Glomerular endothelial cell (primary cell): ENCODE data around the gene SLC12A4. TPM values are rescaled to one million over a fixed set of nuclear protein-coding genes. Genes with fewer than 3 reads are reported as not detected.
"Not testable (repeated sequence)": the region's sequence is repeated elsewhere in the genome, so short reads cannot be mapped to it uniquely, and the experiment has no call there.

ENCODE experiments used
- DNase-seq: peaks from one replicate; pipeline ENCODE4 v3.0.0-alpha.2; 2011; ENCODE audit warnings: low read depth, low spot score; ENCODE audit errors: extremely low read depth
- total RNA-seq: library from RNA; depleted of rRNA; stranded (reverse); fragments of >200 nt; gene quantifications from 2 replicates; pipeline ENCODE4 v1.2.3, GENCODE V29; 2015

Gene SLC12A4
- total RNA-seq, 1 donor from 2014 or later: 99.8 TPM

DNA sequence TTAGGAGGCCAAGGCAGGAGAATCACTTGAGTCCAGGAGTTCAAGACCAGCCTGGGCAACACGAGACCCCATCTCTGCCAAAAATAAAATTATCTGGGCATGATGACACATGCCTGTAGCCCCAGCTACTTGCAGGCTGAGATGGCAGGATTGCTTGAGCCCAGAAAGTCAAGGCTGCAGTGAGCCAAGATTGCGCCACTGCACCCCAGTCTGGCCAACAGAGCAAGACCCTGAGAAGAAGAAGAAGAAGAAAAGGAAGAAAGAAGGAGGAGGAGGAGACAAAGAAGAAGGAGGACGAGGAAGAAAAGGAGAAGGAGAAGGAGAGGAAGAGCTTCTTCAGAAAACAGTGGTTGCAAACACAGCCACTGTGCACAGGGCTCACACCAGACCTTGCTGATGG lies 20.2 kb upstream of the SLC12A4 start:
- no peak for DNase-seq

DNA sequence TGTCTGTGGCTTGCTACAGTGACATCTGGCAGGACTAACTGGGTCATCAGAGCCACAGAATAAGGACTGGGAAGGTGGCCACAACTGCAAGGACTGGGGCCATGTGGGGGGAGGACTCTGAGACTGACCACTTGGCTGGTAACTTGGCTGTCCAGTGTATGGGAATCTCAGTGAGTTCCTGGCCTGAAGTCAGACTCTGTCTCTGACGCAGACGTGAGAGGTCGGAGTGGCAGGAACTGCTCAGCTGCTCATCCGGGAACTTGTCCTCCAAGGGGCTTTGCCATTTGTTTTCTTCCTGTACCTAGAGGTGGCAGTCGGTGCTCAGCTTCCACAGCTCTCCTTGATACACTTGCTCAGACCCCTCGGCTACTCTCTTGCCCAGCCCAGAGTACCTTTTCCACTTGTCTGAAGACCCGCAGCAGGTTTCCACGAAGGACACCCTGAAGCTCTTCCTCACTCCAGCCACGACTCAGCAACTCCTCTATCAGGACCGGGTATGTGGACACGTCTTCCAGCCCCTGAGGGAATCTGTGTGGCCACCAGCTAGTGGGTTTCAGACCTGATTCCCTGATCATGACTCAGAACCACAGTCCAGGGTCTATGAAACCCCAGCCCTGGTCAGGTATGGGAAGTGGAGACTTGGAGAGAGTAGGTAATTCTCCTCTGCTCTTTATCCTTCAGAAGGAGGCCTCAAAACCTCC lies 19.2 kb upstream of the SLC12A4 start:
- no peak for DNase-seq

DNA sequence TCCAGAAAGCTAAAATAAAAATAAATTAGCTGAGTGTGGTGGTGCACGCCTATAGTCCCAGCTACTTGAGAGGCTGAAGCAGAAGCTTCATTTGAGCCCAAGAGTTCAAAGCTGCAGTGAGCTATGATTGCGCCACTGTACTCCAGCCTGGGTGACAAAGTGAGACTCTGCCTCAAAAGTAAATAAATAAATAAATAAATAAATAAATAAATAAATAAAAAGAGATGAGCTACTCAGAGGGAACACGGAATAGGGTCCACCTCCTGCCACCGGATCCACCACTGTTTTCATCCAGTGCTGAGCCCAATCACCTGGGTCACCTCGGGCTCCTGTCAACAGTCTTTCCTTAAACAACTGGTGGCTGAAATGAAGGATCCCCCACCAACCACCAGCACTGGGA lies 18.5 kb upstream of the SLC12A4 start:
- no peak for DNase-seq

DNA sequence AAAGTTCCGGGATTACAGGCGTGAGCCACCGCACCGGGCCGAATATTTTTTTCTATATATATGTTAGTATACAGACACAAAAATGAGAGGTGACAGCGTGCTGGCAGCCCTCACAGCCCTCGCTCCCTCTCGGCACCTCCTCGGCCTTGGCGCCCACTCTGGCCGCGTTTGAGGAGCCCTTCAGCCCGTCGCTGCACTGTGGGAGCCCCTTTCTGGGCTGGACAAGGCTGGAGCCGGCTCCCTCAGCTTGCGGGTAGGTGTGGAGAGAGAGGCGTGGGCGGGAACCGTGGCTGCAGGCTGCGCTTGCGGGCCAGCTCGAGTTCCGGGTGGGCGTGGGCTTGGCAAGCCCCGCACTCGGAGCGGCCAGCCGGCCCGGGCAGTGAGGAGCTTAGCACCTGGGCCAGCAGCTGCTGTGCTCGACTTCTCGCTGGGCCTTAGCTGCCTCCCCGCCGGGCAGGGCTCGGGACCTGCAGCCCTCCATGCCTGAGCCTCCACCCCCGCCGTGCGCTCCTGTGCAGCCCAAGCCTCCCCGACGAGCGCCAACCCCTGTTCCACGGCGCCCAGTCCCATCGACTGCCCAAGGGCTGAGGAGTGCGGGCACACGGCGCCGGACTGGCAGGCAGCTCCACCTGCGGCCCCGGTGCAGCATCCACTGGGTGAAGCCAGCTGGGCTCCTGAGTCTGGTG lies 13.7 kb upstream of the SLC12A4 start:
- DNase-seq: no peak

DNA sequence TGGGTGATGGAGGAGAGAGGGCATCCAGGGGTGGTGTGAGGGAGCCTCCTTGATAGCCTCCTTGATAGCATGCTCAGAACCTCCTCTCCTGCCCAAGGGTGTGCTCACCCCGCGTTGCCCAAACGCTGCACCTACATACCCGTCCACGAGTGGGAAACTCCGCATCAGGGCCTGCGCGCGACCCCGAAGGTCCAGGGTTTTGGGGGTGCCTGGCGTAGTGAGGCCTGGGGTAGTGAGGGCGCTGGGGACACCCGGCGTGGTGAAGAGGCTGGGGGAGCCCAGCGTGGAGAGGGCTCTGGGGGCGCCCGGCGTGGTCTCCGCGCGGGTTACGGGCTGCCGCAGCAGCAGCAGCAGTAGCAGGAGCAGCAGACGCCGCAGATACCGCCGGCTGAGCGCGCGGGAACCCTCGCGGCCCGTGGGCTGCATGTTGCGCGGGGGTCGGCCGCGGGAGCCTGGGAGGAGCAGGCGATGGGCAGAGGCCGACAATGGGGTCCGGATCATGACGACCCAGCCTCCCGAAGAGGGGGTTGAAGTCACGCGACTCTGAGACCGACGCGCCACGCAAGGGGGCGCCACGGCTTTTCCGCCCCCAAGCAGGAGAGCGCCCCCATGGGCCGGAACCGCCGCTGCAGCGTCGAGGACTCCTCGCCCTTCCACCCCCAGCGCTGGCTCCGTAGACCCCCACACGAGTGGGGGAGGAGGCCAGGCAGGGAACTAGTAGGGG lies 11.7 kb upstream of the SLC12A4 start, which contains the start of gene DPEP3:
DPEP3 (minus strand) TSS at position 545 of the 724 bp plus-strand sequence; CDS start at position 426, 119 bp downstream.
- no peak for DNase-seq

DNA sequence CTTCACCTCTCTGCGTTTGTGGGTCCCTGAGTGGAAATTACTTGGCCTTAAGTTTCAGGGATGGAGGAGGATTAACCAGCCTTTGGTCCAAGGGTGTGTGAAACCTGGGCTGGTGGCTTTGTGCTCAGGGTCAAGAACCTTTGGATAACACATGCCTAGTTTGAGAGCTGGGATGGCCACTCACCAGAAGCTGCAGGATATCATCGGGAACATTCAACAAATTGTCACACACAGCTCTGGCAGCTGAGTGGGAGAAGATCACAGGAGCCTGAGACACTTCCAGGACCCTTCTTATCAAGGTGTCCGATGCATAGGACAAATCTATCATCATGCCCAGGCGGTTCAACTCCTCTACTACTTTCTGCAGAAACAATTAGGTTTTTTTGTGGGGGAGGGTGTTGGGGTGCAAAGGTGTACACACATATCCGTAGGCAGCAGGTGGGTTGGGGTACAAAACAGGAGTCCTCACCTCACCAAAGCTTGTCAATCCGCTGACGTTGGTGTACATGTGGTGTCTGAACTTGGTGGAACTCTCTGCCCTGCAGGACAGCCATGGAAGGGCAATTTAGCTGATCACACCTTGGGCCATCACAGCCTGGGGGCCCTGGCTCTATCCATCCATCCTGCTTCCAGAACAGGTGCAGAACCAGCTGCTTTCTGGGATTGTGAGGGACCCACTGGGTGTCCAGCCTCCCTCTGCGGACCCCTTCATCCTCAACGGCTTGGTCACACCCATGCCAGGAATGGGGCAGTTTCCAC lies 9.2 kb upstream of the SLC12A4 start:
- no peak for DNase-seq

DNA sequence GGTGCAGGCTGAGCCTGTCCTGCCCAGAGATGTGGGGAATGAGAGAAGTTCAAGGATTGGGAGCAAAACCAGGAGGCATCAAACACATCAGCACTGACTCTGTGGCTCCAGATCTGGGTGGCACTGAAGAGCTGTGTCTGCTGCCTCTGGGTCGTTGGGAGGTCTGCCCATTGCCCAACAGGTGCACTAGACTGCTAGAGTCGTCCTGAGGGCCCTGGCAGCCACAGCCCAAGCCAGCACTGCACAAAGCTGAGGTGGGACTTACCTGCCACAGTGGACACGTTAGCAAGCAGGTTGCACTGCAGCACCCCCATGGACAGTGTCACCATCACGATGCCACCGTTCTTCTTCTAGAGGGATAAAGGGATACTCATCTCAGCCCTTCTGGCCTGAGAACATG lies 8.6 kb upstream of the SLC12A4 start:
- DNase-seq: no peak

DNA sequence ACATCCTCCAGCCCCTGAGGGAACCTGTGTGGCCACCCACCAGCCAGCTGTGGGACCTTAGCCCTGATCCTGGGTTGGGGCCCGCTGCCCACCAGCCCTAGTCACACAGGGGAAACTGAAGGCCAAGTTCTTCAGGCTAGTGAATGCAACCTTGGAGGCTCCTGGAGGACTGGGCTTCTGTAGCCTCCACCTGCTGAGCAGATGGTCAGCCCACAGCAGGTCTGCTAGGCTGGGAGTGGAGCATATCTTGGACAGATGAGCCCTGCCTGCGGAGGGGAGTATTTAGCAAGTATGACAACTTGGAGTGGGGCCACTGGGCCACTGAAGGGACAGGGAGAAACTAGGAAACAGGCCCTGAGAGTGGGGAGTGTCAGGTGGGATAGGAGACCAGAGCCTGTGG lies 7.8 kb upstream of the SLC12A4 start:
- no peak for DNase-seq

DNA sequence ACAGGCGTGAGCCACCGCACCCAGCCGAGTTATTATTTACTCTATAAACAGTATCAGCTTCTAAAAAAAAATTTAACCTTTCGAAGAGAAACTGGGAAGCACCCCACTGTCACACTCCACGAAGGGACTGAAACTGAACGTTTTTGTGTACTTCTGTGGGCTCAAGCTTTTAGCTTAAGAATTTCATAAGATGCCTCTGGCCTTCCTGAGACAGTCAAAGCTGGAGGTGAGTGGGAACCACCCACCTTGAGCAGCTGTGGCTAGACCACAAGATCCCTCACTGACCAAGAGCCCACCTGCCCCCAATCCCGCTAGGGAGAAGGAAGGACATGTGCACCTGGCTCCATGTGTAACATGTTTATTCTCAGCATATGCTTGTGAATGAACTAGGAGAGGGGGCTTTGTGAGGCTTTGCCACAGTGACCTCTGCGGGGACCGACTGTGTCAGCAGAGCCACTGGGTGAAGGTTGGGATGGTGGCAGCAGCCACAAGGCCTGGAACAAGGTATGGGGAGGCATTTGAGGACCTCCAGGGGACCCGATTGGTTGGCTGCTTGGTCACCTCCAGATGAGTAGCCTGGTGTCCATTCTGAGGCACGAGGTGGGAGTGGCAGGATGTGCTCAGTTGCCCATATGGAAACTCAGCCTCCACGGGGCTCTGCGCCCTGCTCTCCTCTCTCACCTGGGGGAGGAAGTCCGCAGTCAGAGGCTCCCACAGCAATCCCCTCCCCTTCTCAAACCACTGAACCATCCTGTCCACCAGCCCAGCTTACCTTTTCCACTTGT lies 7.1 kb upstream of the SLC12A4 start:
- no peak for DNase-seq

DNA sequence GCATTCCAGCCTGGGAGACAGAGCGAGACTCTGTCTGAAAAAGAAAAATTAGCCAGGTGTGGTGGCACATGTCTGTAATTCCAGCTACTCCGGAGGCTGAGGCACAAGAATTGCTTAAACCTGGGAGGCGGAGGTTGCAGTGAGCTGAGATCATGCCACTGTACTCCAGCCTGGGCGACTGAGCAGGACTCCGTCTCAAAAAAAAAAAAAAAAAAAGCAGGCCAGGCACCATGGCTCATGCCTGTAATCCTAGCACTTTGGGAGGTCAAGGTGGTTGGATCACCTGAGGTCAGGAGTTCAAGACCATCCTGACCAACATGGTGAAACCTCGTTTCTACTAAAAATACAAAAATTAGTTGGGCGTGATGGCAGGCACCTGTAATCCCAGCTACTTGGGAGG lies 3.8 kb upstream of the SLC12A4 start:
- DNase-seq: not testable (repeated sequence)

DNA sequence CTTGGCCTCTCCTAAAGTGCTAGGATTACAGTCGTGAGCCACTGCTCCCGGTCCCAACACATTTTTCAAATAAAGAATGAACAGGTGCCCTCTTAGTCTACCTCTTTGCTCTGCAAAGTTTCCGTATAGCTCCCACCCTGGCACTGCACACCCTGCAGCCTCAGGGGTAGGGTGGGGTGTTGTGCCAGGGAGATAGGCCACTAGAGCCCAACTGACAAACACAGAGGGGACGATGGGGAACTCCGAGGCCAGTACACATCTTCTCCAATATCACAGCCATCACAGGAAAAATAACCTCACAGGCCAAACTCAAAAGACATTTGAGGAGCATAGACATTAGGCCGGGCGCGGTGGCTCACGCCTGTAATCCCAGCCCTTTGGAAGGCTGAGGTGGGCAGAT lies 2.7 kb upstream of the SLC12A4 start:
- DNase-seq: no peak

DNA sequence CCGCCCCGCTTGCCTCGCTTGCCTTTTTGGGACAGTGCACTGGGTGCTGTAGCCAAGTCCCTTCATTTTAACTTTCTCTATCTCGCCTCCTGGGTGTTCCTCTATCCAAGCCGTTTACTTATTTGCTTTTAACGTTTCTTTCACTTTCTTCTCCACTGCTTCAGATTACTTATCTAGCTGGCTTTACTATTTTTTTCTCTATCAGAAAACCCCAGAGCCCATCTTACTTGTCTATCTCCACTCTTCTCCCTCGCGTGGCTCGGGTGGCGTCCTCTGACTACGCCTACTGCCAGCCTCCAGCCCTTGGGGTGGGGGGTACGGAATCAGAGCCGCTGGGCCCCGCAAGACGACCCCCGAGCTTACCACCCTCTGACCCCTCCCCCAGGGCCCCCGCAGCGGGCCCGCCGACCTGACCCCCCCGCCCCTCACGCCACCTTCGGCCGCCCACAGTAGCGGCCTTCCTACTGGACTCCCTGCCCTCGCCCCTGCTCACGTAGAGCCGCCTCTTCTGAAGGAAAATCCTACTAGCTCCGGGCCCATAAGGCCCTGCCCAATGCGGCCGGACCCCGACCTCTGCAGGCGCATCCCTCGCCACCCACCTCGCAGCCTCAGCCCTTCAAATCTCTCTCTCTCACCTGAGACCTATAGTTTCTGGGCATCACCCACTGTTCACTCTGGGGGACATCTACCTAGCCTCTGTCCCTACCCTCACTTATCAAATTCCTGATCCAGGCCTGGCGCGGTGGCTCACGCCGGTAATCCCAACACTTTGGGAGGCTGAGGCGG lies 1.0 kb upstream of the SLC12A4 start:
- no peak for DNase-seq

DNA sequence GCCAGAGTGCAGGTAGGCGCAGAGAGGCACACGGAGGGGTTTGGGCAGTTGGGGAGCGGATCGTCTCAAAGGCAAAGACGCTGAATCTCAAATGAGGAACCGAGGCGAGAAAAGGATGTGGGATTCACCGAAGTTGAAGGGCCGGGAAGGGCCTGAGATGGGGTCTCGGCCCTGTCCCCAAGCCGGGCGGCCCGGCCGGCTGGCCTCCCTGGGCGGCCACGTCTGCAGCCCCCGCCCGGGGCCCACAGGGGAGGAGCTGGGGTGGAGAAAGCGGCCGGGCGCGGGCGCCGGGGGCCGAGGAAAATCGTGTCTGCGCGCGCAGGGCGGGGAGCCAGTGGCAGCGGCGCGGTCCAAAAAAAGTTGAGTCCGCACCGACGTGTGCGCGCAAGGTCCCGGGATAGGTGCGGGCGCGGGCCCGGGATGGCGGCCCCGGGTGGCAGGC lies 458 bp downstream of the SLC12A4 start:
- no peak for DNase-seq

DNA sequence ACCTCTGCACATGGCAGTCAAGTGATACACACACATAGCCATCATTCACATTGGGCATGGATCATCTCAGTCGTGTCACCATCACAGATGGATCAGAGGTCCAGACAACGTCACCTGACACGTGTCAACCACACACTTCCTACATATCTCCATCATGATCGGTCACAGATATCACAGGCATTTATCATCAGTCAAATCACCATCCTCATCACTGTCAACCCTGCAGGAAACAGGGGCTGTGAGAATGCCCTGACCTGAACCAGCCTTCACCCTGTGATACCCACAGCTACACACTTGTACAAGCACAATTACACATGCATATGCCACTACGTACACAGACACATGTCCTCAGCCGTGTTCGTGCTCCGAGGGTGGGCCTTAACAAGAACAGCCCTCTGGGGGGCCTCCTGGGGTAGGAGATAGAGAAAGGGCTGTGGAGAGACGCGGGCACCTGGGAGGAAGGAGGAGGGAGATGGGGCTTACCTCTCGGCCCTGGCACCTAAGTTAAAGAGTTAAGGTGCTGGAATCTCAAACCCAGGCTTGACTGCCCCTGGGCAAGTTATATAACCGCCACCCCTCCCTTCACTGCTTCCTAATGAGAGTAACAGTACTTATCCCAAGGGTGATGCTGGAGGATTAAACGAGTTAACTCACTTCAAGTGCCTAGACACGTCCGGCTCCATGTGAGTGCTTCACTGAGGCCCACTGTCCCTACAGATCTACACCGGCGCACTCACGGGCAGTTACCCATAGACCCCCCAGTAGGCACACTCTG lies 1.1 kb downstream of the SLC12A4 start:
- DNase-seq: no peak

DNA sequence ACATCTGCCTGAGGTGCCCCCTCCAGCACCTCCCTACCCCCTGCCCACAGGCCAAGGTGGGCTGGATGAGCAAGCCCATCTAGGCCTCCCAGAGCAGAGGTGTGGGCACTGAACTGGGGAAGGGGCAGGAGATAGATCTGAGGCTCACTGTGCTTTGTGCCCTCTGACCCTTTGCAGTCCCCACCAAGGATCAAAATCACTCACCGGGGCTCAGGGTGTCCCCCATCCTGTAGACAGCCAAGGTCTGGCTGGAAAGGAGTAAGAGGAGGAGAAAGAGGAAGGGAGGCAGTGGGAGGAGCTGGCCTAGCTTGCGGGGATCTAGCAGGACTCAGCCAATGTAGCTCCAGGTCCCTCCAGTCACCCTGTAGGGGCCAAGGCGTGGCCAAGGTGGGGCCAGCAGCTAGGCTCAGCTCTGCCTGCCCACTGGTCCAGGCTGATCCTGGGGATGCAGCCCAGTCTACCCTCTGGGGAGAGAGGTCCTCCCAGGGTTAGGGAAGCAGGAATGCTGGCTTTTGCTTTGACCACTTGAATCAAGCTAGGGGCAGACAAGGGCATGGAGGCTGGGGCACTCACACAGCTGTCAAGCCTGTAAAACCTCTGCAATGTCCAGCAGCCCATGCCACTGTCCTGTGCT lies 1.8 kb downstream of the SLC12A4 start:
- no peak for DNase-seq

DNA sequence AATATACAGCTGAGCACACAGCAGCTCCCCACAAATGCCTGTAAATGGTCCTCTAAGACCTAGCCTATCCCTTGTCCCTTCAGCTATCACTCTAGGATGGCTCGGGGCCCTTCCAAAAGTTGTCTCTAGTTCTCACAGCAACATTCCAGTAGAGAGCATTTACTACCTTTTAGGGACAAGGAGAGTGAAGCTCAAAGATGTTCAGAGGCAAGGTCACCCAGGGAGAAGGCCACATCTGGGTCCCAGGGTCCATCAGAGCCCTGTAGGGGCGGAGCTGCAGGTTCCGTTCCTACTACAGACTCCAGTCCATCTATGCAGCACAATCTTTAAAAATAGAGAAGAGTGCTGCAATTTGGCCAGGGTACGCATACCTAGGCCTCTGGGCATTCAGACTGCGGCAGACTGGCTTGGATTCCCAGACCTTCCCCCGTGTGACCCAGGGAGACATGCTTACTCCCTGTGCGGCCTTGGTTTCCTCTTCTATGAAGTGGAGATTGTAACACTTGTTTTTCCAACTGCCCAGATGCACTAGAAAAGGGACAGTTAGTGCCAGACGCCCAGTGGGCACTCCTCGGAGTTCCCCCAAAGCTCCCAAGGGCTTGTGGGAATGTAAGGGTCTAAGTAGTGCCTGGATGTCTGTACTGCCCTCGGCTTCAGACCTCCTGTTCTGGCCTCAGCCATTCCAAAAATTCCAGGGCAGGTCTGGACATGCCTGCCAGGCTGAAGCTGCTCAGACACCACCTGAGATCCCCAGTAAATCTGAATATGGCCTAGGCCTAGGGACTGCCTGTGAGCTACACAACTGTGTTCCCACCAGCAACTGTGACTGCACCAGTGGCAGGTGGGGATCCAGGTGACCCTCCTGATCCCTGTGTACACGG lies 2.5 kb downstream of the SLC12A4 start:
- no peak for DNase-seq

DNA sequence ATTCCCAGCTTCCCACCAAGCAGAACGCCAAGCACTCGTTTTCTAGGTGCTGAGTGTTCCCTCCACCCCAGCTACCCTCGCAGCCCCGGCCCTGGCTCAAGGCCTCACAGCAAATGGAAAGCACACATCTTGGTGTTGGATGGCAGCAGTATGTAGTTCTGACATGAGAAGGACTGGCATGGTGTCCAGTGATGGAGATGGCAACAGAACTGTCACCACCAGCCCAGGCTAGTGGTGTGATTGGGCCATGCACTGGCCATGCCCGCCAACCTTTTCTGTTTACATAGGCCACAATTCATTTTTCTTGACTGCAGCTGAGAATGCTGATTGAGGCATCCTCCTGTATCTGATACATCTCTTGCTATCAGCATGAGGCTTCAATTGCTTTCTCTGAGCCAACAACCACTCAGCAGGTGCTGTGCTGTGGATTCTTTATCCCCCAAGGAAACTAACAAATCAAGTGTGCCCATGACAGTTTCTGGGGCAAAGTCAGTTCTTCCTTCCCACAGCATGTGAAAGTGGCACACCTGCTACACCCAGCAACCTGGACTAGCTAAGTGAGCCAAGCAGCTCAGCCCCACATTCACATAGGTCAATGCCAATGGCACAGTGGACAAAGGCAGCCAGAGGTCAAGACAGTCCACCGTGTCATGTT lies 3.8 kb downstream of the SLC12A4 start:
- DNase-seq: no peak
